Measurements from ENCODE around the gene MT1M. TPM values are rescaled to one million over a fixed set of nuclear protein-coding genes. Genes with fewer than 3 reads are reported as not detected.
"Not testable (repeated sequence)": the region's sequence is repeated elsewhere in the genome, so short reads cannot be mapped to it uniquely, and the experiment has no call there.

MT1M gene
- 1 to 10 TPM in 6 of 7 donors, under 1 TPM in 1; 0.44 to 6.1 (median 3.5) TPM for total RNA-seq
- polyA plus RNA-seq: 10 to 100 TPM in 1 of 3 donors, 1 to 10 TPM in 1, under 1 TPM in 1; 0.93 to 11.8 (median 7.6) TPM
- long read RNA-seq, donor 1: 0 reads
- long read RNA-seq, donor 2: 0 reads

DNA sequence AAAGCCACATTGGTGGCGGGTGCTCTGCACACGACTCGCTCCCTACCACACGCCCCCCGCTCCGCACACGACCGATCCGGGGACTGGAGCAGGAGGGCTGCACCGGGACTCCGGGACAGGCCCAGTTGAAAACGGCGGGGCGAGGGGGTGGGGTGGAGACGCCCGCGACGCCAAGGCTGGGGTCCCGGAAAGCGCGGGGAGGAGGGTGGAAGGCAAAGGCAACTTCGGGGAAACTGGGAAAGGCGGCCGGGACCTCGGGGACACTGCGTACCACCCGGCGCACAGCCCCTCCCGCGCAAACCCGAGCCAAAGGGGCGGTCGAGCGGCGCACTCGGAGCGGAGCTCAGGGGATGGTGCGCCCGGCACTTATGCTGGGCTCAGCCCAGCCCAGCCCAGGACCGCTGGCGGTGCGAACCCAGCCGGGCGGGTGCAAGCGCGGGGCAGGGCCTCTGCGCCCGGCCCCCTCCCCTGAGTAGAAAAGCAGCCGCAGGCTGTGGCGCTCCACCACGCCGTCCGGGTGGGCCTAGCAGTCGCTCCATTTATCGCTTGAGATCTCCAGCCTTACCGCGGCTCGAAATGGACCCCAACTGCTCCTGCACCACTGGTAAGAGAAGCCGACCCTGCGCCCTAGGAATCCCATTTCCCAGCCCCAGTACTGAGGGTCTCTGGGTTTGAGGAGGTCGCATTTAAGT lies at the start of gene MT1M:
Gene MT1M, plus strand, starts transcription at position 504 of the 692 bp plus-strand sequence. Its CDS starts 73 bp downstream, at position 577.
- H3K4me3 ChIP-seq: peak within 1 kb of the TSS; percentile 30 to 65 (median 40)
- DNase-seq: no peak
- WGBS, 5 donors: 1 to 8% (median 2%) methylated on average over 22 to 61 of the region's 61 CpGs
- H3K27me3 ChIP-seq (replicated peaks in 1 of 7): peaks cover 5 to 68% (median 51%) of the 10 kb centered on the region in 7 donors
- H3K4me1 ChIP-seq: peaks cover 9 to 55% (median 31%) of the 10 kb centered on the region in 6 donors
- no peaks in the 10 kb centered on the region for H3K36me3 ChIP-seq
- TF ChIP-seq, protein P1, sequence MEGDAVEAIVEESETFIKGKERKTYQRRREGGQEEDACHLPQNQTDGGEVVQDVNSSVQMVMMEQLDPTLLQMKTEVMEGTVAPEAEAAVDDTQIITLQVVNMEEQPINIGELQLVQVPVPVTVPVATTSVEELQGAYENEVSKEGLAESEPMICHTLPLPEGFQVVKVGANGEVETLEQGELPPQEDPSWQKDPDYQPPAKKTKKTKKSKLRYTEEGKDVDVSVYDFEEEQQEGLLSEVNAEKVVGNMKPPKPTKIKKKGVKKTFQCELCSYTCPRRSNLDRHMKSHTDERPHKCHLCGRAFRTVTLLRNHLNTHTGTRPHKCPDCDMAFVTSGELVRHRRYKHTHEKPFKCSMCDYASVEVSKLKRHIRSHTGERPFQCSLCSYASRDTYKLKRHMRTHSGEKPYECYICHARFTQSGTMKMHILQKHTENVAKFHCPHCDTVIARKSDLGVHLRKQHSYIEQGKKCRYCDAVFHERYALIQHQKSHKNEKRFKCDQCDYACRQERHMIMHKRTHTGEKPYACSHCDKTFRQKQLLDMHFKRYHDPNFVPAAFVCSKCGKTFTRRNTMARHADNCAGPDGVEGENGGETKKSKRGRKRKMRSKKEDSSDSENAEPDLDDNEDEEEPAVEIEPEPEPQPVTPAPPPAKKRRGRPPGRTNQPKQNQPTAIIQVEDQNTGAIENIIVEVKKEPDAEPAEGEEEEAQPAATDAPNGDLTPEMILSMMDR (IDR thresholded peaks at IDR 0.05 in 8 of 11, conservative IDR thresholded peaks at IDR 0.05 in 3 of 11): no peak
- TF ChIP-seq POLR2AphosphoS5 (IDR thresholded peaks at IDR 0.05) (peak; percentile 29 to 89 (median 75)), POLR2A (IDR thresholded peaks at IDR 0.05) (no peak)
- H3K27ac ChIP-seq: peak within 1 kb of the TSS in 7 of 8 donors; percentile 5 to 69 (median 57)
- intact Hi-C loops (cut with DNase I; ENCODE audit: low total_unique reads): no loop called here
- H3K9me3 ChIP-seq: no peaks in the 10 kb centered on the region

GRCh38 chr16:56582911-56583310 lies 49.5 kb upstream of the MT1M start:
- H3K9me3 ChIP-seq; intact Hi-C loops (cut with DNase I; ENCODE audit: low total_unique reads); H3K4me3 ChIP-seq; H3K4me1 ChIP-seq; H3K27ac ChIP-seq; H3K36me3 ChIP-seq; DNase-seq: not testable (repeated sequence)
- peaks cover 0 to 19% (median 0%) of the 10 kb centered on the region in 7 donors for H3K27me3 ChIP-seq (replicated peaks in 1 of 7)
- WGBS, 5 donors: 80 to 100% (median 100%) methylated on average over 2 of the region's 2 CpGs

- DNase-seq: no peak
- H3K36me3 ChIP-seq: no peaks in the 10 kb centered on the region
- peaks cover 0 to 25% (median 3%) of the 10 kb centered on the region in 7 donors for H3K27me3 ChIP-seq (replicated peaks in 1 of 7)
- H3K4me3 ChIP-seq: no peak overlapping the region
- 68 to 81% (median 77%) methylated on average over 10 to 11 of the region's 11 CpGs for WGBS, 5 donors
- TF ChIP-seq POLR2A (IDR thresholded peaks at IDR 0.05) (no peak), POLR2AphosphoS5 (IDR thresholded peaks at IDR 0.05) (no peak)
- TF ChIP-seq, protein P1 (IDR thresholded peaks at IDR 0.05 in 8 of 11, conservative IDR thresholded peaks at IDR 0.05 in 3 of 11): no peak
- H3K9me3 ChIP-seq: no peaks in the 10 kb centered on the region
- intact Hi-C loops (cut with DNase I; ENCODE audit: low total_unique reads): no loop called here
- H3K4me1 ChIP-seq: no peaks in the 10 kb centered on the region
- H3K27ac ChIP-seq: no peak overlapping the region
These were observed 48.9 kb upstream of the MT1M start for GRCh38 chr16:56583351-56584168.

- DNase-seq: no peak
- Histone ChIP-seq H3K36me3 (no peaks in the 10 kb centered on the region), H3K9me3 (no peaks in the 10 kb centered on the region), H3K4me3 (no peak overlapping the region), H3K4me1 (peaks cover 3 to 7% (median 5%) of the 10 kb centered on the region in 6 donors), H3K27ac (no peak overlapping the region), H3K27me3 (replicated peaks in 1 of 7) (peaks cover 0 to 33% (median 9%) of the 10 kb centered on the region in 7 donors)
- 78 to 94% (median 81%) methylated on average over 11 of the region's 11 CpGs for WGBS, 5 donors
- intact Hi-C loops (cut with DNase I; ENCODE audit: low total_unique reads): no loop called here
- TF ChIP-seq, protein P1 (IDR thresholded peaks at IDR 0.05 in 8 of 11, conservative IDR thresholded peaks at IDR 0.05 in 3 of 11): no peak
- TF ChIP-seq POLR2A (IDR thresholded peaks at IDR 0.05) (no peak), POLR2AphosphoS5 (IDR thresholded peaks at IDR 0.05) (no peak)
These were observed 48.2 kb upstream of the MT1M start for GRCh38 chr16:56584276-56584675.
